Left cardiac atrium (tissue), 4 donors: ENCODE results near the gene OPCML. TPM values are rescaled to one million over a fixed set of nuclear protein-coding genes. Genes with fewer than 3 reads are reported as not detected.

Experiments used
- ATAC-seq, 2 donors: fragments of 200-7000 bp; cut with Tn5 transposase; one replicate each; pipeline ENCODE4 v1.9.1; 2020; ENCODE audit warnings: mild to moderate bottlenecking in 2 of 2, moderate library complexity in 2 of 2
- DNase-seq: peaks from one replicate; pipeline ENCODE4 v3.0.0-alpha.2; 2020
- intact Hi-C, 2 donors: fragments of 100-400 bp; cut with DNase I; formaldehyde crosslinking; loops; one replicate each; pipeline versions ENCODE4 v1.14.1 to v1.15.1; 2022 to 2023
- total RNA-seq, 2 donors: library from RNA; stranded (reverse); fragmentation: NEBNext Ultra II Directional; extraction: Animal tissue kit (Norgen Biotek cat#: 25700); gene quantifications; one replicate each; pipeline ENCODE4 v1.2.1, GENCODE V29; 2021
- donor health status: DM: no; HTN: yes; CAD: no.
- donor health status: DM: no; HTN: yes; CAD: no; lungs with severe emphysema.
- donor health status: DM: yes; HTN: yes; CAD: no.
- donor health status: Dilated cardiomyopathy.

OPCML gene
- total RNA-seq, 2 donors from 2014 or later: 0.76 TPM; not detected in 1

- no peak for DNase-seq
- ATAC-seq: no peak
- intact Hi-C loops: no loop called here
Measured at GRCh38 chr11:132579634-132580327, 952.5 kb downstream of the OPCML start.

- no peak for ATAC-seq
- intact Hi-C loops: no loop called here
- no peak for DNase-seq
Measured at GRCh38 chr11:132579136-132579535, 953.2 kb downstream of the OPCML start.

- ATAC-seq: no peak
- intact Hi-C loops: no loop called here
- DNase-seq: no peak
Measured at GRCh38 chr11:132578580-132578979, 953.7 kb downstream of the OPCML start.

DNA sequence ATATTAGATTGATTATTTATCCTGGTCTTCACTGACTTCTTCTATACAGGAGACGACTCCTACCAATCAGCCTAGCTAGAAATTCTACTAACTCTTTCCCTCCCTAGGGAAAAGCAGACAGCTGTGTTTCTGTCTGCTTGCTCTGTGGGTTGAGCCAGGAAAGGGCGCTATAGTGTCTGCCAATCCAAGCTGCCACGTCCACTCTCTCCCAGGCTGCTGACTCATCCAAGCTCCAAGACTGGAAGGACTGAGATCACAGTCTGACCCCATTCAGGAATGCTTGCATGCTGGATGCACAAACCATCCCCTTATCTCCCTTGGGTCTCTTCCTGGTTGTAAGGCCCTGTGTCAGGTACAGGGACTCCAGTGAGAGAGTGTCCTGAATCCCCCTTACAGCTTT lies 955.6 kb downstream of the OPCML start:
- DNase-seq (no peak), ATAC-seq (peak in 1 of 2 donors; percentile 66)
- intact Hi-C loops: no loop called here

DNA sequence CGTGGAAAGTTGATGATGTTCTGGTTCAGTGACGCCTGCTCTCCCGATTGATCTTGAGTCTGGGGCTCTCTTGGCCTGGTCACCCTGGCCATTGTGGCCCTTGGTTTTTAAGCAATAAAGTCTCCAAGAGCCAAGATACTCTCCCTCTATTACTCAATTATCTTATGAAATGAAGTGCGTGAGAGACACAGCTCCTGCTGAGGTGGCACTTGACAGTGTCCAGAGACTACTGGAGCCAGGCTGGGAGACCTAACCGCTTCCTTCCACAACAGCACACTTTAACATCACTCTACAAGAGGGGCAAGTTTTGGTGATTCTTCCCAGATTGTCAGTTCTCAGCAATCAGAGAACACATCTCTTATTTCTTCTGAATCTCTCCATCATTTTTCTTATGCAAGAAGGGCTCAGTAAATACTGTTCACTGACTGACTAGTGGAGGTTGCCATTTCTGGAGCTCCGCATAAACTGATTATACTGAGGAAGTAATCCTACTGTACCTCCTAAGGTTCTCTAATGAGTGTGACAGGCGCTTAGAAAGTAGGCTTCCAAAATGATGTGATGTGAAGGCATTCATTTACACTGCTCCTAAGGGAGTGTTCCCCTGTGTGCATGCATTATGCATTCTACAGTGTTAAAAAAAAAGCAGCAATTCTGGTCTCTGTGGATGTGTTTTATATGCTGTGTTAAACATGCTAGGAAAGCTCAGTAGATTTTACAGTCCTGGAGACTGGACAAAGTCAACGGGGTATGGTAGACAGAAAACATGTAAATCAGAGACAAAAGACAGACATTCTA lies 968.0 kb downstream of the OPCML start:
- no peak for ATAC-seq
- no peak for DNase-seq
- intact Hi-C loops: no loop called here

- ATAC-seq (no peak), DNase-seq (no peak)
- intact Hi-C loops: no loop called here
Measured at GRCh38 chr11:132563050-132563449, 969.3 kb downstream of the OPCML start.

- DNase-seq: no peak
- intact Hi-C loops: no loop called here
- no peak for ATAC-seq
Measured at GRCh38 chr11:132561937-132562336, 970.4 kb downstream of the OPCML start.

- no peak for ATAC-seq
- intact Hi-C loops: no loop called here
- no peak for DNase-seq
Measured at GRCh38 chr11:132559331-132560036, 972.8 kb downstream of the OPCML start.

- intact Hi-C loops: no loop called here
- no peak for ATAC-seq
- no peak for DNase-seq
Measured at GRCh38 chr11:132556316-132556715, 976.0 kb downstream of the OPCML start.

DNA sequence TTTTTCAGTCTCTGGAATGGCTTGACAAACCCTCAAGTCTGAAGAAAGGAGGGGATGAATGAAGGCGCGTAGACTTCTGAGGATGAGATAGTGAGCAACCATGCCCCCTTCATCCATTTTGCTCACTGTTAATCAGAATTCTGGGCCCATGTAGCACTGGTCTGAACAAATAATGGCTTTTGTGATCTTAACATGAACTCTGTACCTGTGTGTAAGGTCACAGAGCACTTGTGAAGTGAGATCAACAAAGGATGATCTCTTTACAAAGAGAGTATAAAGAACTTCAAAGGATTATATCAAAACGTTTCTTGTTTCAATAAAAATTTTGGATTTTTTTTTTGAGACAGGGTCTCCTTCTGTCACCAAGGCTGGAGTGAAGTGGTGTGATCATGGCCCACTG lies 976.7 kb downstream of the OPCML start:
- no peak for ATAC-seq
- intact Hi-C loops: no loop called here
- no peak for DNase-seq

GRCh38 chr11:132551016-132551415 lies 981.3 kb downstream of the OPCML start:
- intact Hi-C loops: no loop called here
- no peak for ATAC-seq
- DNase-seq: no peak

- ATAC-seq (no peak), DNase-seq (no peak)
- intact Hi-C loops: no loop called here
Measured at GRCh38 chr11:132549561-132549960, 982.7 kb downstream of the OPCML start.

DNA sequence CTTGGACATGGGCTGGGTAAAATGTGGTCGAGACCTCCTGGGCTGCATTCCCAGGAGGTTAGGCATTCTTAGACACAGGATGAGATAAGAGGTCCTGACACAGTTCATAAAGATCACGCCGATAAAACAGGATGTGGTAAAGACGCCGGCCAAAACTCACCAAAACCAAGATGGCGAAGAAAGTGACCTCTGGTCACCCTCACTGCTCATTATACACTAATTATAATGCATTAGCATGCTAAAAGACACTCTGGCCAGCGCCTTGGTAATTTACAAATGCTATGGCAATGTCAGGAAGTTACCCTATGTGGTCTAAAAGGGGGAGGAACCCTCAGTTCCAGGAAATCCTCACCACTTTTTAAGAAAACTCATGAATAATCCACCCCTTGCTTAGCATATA lies 983.3 kb downstream of the OPCML start:
- no peak for DNase-seq
- intact Hi-C loops: no loop called here
- ATAC-seq: no peak

DNA sequence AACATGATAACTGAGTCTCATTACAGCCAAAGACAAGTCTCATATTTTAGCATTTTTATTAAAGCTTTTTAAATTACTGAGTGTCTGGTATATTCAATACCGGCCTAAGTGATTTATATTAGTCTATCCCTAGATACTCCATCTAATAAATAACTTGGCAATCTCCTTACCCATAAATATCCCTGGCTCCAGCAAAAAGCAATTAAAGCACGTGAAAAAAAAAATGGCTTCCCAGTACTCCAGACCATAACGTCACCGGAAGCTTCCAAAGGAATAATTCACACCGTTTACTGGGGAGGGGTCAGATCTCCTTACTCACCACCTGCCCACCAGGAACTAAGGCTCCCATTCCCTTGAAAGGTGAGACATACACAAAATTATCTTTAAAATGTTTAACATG lies 988.3 kb downstream of the OPCML start:
- DNase-seq (no peak), ATAC-seq (no peak)
- intact Hi-C loops: no loop called here

DNA sequence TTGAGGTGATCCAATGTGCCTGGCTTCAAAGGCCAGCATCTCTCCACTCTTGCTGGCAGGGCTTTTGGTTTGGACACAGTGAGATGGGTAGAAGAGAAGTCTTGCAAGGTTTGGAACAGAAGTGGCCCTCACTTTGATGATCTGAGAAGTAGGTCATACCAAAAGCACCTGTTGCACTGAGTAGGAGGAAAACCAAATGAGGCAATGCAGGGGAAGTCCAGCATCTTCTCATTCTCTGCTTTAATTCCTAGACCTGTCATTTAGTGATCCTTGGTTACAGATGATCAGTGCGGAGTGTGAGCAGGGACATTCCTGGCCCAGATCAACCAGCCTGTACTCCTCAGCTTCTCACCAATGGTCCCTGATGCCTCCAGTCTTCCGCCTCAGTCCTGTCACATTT lies 990.5 kb downstream of the OPCML start:
- intact Hi-C loops: no loop called here
- ATAC-seq (no peak), DNase-seq (no peak)

DNA sequence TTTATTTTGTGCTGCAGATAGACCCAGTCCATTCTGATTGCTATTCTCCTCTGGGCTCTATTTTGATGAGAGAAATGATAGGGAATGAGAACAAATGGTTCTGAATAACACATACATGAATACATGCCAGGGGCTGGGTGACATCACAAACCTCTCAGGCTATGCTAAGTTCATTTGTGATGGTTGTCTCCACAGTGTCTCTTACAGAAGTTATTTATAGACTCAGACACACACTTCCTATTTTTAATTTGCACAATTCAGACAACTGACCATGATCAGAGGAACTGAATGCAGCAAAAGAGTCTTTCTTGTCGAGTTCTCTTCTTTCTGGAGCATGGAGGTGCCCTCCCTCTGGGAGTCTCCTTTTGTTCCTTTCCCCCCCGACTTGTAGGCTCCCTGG lies 991.7 kb downstream of the OPCML start:
- ATAC-seq: peak; percentile 56 to 63
- intact Hi-C loops: no loop called here
- no peak for DNase-seq

GRCh38 chr11:132539590-132540368 lies 992.5 kb downstream of the OPCML start:
- DNase-seq (no peak), ATAC-seq (no peak)
- intact Hi-C loops: no loop called here

- DNase-seq (no peak), ATAC-seq (no peak)
- intact Hi-C loops: no loop called here
Measured at GRCh38 chr11:132538642-132539041, 993.7 kb downstream of the OPCML start.

DNA sequence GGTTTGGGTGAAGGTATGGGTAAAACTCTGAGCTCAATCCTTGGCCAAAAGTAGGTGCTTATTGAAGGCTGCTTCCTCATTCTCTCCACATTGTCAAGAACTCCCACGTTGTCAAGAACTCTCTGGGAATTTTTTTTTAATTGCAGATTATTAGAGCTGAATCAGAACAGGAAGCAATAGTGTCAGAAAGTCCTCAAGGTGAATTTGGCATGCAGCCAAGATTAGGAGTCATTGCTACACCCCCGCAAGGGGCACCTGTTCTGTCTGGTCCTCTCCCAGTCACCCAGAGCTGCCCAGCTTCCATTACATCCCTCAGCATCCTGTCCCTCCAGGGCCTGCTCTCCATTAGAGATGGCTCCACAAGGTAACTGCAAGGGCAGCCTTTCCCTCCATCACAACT lies 996.5 kb downstream of the OPCML start:
- intact Hi-C loops: no loop called here
- ATAC-seq (no peak), DNase-seq (no peak)

GRCh38 chr11:132531921-132532320 lies 1000.4 kb downstream of the OPCML start:
- ATAC-seq (no peak), DNase-seq (no peak)
- intact Hi-C loops: no loop called here
